Measurements from ENCODE around the gene GSE1.

DNA sequence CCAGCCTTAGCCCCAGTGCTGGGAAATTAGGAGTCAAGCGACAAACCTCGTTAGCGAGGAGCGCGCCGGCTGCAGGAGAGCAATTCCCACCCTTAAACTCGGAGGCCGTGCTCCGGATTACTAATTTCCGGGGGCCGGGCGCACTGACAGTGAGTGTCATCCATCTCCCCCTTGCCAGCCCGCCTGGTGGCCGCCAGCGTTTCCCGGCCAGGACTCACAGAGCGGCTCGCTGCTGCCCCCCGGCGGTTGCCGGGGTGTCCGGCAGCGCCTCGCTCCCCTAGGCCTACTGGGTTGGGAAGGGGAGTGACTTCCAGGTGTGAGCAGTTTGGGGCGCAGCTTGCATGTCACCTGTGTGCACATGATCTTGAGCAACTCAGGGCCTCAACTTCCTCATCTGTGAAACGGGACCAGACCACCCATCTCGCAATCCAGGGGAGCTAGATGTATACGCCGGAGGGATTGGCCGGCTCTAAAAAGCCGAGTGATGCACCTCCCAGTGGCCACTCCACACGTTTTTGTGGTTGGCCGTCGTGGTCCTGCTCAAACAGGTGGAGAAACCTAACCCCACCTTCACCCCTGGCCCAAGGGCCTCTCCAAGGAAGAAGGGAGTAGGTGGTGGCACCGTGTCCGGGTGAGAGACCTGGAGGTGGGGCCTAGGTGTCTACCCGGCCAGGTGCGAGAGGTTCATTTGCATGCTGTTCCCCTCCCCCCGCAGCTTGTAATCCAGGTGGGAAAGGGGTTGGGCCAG lies 2.5 kb upstream of the GSE1 start:
- TF ChIP-seq, protein P1, sequence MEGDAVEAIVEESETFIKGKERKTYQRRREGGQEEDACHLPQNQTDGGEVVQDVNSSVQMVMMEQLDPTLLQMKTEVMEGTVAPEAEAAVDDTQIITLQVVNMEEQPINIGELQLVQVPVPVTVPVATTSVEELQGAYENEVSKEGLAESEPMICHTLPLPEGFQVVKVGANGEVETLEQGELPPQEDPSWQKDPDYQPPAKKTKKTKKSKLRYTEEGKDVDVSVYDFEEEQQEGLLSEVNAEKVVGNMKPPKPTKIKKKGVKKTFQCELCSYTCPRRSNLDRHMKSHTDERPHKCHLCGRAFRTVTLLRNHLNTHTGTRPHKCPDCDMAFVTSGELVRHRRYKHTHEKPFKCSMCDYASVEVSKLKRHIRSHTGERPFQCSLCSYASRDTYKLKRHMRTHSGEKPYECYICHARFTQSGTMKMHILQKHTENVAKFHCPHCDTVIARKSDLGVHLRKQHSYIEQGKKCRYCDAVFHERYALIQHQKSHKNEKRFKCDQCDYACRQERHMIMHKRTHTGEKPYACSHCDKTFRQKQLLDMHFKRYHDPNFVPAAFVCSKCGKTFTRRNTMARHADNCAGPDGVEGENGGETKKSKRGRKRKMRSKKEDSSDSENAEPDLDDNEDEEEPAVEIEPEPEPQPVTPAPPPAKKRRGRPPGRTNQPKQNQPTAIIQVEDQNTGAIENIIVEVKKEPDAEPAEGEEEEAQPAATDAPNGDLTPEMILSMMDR (conservative IDR thresholded peaks at IDR 0.05; ENCODE audit: low read depth, low read length): peak; percentile 87
- no peak for TF ChIP-seq EZH2 (IDR thresholded peaks at IDR 0.05; ENCODE audit: low read length, unreplicated experiment)

Data from PC-3 (cell line).